Thoracic aorta (tissue), 2 donors: Measurements from ENCODE around the gene TAF12. TPM values are rescaled to one million over a fixed set of nuclear protein-coding genes. Genes with fewer than 3 reads are reported as not detected.
A peak's percentile ranks its signal among the peaks of the same experiment; 100 is the strongest.
"Not testable (repeated sequence)": the region's sequence is repeated elsewhere in the genome, so short reads cannot be mapped to it uniquely, and the experiment has no call there.

Source experiments
- ATAC-seq: fragments of 150-250 bp; one replicate; pipeline ENCODE4 v1.8.0; 2017; ENCODE audit warnings: low read depth; ENCODE audit not compliant: insufficient number of reproducible peaks, low FRiP score
- DNase-seq: peaks from one replicate; pipeline ENCODE4 v3.0.0-alpha.2; 2020; ENCODE audit warnings: low spot score
- H3K27ac ChIP-seq, 2 donors: fragments of 200-600 bp; sonication (generic); 1 replicate in 1 of 2; 2 replicates in 1 of 2; pipeline ENCODE4 v1.5.1; 2016; ENCODE audit warnings: mild to moderate bottlenecking in 2 of 2, moderate library complexity in 2 of 2
- H3K27me3 ChIP-seq: fragments of 200-600 bp; sonication (generic); replicated peaks from 2 replicates; pipeline ENCODE4 v1.6.0; 2016; ENCODE audit warnings: mild to moderate bottlenecking; ENCODE audit not compliant: insufficient read depth
- H3K36me3 ChIP-seq: fragments of 200-600 bp; sonication (generic); one replicate; pipeline ENCODE4 v1.5.1; 2016
- H3K4me1 ChIP-seq, 2 donors: fragments of 200-600 bp; sonication (generic); 1 replicate in 1 of 2; 2 replicates in 1 of 2; pipeline versions ENCODE4 v1.5.1 to v1.6.0; 2016; ENCODE audit warnings: low read depth in 2 of 2, mild to moderate bottlenecking in 1 of 2; ENCODE audit not compliant: control insufficient read depth in 1 of 2
- H3K4me3 ChIP-seq: fragments of 200-600 bp; sonication (generic); 2 replicates; pipeline ENCODE4 v1.5.1; 2016; ENCODE audit warnings: mild to moderate bottlenecking
- H3K9me3 ChIP-seq: fragments of 200-600 bp; sonication (generic); 2 replicates; pipeline ENCODE4 v1.5.1; 2016
- total RNA-seq, 2 donors: library from RNA; depleted of rRNA; stranded (reverse); fragments of >200 nt; gene quantifications; one replicate each; pipeline versions ENCODE4 v1.1.0 to v1.2.3, GENCODE V29; 2016
- TF ChIP-seq, protein P1 (sequence below): fragments of 200-600 bp; sonication (generic); IDR thresholded peaks from one replicate; pipeline ENCODE4 v1.5.1; 2019; ENCODE audit warnings: antibody characterized with exemption

The TAF12 gene
- total RNA-seq, 2 donors from 2014 or later, result 11.7 to 17.2 TPM

DNA sequence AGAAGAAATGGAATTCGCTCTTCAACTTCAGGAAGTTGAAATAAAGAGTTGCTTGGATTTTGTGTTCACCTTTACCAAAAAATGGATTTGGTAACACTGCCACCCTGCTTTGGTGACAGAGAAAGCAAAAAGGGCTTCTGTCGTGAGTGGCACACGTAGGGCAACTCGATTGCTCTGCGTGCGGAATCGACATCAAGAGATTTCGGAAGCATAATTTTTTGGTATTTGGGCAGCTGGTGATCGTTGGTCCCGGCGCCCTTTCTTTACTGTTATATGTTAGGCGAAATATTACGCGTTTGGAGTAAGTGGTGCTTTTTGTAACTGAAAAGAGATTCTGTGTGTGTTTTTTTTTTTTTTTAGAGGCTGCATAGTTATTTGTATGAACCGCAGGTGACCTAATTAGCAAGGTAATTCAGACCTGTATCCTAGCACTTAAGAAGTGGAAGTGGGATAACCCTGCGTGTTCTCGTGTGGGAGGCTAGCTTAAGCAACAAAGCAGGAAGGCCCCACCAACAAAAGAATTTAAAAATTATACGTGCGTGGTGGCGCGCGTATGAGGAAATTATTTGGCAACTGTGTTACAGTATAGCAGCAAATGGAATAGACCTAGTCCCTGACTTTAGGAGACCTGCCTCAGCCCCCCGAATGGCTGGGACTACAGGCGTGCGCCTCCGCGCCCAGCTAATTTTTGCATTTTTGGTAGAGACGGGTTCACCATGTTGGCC is 5.8 kb upstream of the TAF12 start, which contains the start of gene RNU11:
Gene RNU11, plus strand, starts transcription at position 127 of the 725 bp plus-strand sequence.
- Histone ChIP-seq H3K36me3 (no peaks in the 10 kb centered on the region), H3K9me3 (no peaks in the 10 kb centered on the region), H3K4me1 (peaks cover 7 to 16% of the 10 kb centered on the region in 2 donors), H3K4me3 (peak within 1 kb of the TSS; percentile 61), H3K27ac (peak within 1 kb of the TSS; percentile 81 to 90), H3K27me3 (no peaks in the 10 kb centered on the region)
- ATAC-seq (peak; percentile 97), DNase-seq (peak; percentile 70)
- TF ChIP-seq, protein P1, sequence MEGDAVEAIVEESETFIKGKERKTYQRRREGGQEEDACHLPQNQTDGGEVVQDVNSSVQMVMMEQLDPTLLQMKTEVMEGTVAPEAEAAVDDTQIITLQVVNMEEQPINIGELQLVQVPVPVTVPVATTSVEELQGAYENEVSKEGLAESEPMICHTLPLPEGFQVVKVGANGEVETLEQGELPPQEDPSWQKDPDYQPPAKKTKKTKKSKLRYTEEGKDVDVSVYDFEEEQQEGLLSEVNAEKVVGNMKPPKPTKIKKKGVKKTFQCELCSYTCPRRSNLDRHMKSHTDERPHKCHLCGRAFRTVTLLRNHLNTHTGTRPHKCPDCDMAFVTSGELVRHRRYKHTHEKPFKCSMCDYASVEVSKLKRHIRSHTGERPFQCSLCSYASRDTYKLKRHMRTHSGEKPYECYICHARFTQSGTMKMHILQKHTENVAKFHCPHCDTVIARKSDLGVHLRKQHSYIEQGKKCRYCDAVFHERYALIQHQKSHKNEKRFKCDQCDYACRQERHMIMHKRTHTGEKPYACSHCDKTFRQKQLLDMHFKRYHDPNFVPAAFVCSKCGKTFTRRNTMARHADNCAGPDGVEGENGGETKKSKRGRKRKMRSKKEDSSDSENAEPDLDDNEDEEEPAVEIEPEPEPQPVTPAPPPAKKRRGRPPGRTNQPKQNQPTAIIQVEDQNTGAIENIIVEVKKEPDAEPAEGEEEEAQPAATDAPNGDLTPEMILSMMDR, result no peak

DNA sequence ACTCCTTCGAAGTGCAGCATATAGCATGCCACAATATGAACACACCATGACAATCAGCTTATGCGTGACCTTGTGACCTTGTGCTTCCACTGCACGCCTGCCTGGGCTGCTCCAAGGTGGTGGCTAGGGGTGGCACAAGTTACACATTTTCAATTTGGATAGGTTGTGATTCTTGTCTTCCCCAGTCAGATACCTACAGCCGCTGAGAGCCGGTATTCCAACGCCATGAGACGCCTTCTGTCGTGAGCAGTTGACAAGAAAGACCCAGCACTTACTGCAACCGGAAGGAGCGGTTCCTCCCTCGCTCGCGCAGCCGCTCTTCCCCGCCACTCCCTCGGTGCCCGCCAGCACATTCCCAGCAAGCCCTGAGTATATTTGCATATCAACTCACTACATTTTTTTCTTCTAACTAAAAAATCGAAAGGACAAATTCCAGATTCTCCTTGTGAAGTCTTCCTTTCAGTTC is 5.2 kb upstream of the TAF12 start:
- Histone ChIP-seq H3K27me3 (no peaks in the 10 kb centered on the region), H3K4me3 (peak overlapping the region; percentile 61), H3K9me3 (no peaks in the 10 kb centered on the region), H3K36me3 (no peaks in the 10 kb centered on the region), H3K27ac (peak overlapping the region; percentile 81 to 90), H3K4me1 (peaks cover 7 to 16% of the 10 kb centered on the region in 2 donors)
- TF ChIP-seq, protein P1, result no peak
- ATAC-seq (peak; percentile 59), DNase-seq (peak; percentile 58)

DNA sequence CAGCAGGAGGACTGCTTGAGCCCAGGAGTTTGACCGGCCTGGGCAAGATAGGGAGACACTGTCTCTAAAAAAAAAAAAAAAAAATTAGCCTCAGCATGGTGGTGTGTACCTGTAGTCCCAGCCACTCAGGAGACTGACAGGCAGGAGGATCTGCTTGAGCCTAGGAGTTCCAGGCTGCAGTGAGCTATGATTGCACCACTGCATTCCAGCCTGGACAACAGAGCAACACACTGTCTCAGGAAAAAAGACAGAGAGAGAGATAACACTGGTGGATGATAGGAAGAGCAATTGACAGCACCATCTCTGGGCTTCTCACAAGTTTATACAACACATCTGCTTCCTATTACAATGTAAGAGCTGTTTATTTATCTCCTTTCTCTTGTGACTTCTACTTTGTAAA is 3.2 kb upstream of the TAF12 start:
- Histone ChIP-seq H3K27ac (no peak overlapping the region), H3K4me3 (no peak overlapping the region), H3K9me3 (no peaks in the 10 kb centered on the region), H3K4me1 (peaks cover 14 to 27% of the 10 kb centered on the region in 2 donors), H3K27me3 (no peaks in the 10 kb centered on the region), H3K36me3 (no peaks in the 10 kb centered on the region)
- ATAC-seq (no peak), DNase-seq (no peak)
- TF ChIP-seq, protein P1, result no peak

DNA sequence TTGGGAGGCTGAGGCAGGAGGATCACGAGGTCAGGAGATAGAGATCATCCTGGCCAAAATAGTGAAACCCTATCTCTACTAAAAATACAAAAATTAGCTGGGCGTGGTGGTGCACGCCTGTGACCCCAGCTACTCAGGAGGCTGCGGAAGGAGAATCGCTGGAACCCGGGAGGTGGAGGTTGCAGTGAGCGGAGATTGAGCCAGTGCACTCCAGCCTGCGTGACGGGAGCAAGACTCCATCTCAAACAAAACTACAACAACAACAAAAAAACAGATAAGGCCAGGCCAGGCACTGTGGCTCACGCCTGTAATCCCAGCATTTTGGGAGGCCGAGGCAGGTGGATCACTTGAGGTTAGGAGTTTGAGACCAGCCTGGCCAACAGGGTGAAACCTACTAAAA is 2.5 kb upstream of the TAF12 start:
- not testable (repeated sequence) for H3K9me3 ChIP-seq, H3K36me3 ChIP-seq, H3K4me3 ChIP-seq, H3K27me3 ChIP-seq, ATAC-seq, DNase-seq, H3K27ac ChIP-seq
- peaks cover 14 to 32% of the 10 kb centered on the region in 2 donors for H3K4me1 ChIP-seq

DNA sequence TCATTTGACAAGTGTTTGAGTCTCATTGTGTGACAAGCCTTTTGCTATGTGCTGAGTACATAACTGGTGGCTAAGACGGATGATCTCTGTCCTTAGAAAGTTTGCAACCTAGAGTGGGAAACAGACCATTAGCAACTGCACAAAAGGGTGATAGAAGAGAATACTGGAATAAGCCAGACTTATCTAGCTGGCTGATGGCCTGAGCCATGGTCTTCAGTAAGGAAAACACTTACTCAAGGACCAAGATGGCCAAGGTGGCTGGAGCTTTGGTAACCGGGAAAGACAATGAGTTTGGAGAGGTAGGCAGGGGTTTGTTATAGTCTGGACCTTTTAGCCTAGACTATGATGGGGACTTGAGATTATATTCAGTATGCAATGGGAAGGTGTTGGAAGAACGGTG is 1.6 kb upstream of the TAF12 start:
- H3K27ac ChIP-seq, result peak overlapping the region; percentile 85 to 92
- ATAC-seq (no peak), DNase-seq (no peak)
- TF ChIP-seq, protein P1, result no peak
- H3K27me3 ChIP-seq, result no peaks in the 10 kb centered on the region
- H3K4me3 ChIP-seq, result peak overlapping the region; percentile 78
- H3K36me3 ChIP-seq, result no peaks in the 10 kb centered on the region
- H3K9me3 ChIP-seq, result no peaks in the 10 kb centered on the region
- H3K4me1 ChIP-seq, result peaks cover 14 to 41% of the 10 kb centered on the region in 2 donors
